ENCODE results near the gene HOXC10. TPM values are rescaled to one million over a fixed set of nuclear protein-coding genes. Genes with fewer than 3 reads are reported as not detected.

The HOXC10 gene
- total RNA-seq, 2 donors from 2014 or later, result not detected

Small RNA genes within 50 kb of the gene (microRNA-seq; reads per million reads assigned to microRNA genes)
- gene MIR196A2, result 845 to 2,120 reads per million in 2 donors
- 1.6 to 12.2 reads per million in 2 donors for gene MIR615

Other genes starting within 250 kb of the HOXC10 start
- not detected for gene CISTR, start 233.2 kb upstream of the HOXC10 start, total RNA-seq
- not detected for gene HOXC13, start 46.3 kb upstream of the HOXC10 start, total RNA-seq
- not detected for gene HOXC12, start 30.2 kb upstream of the HOXC10 start, total RNA-seq
- gene HOXC11, start 12.0 kb upstream of the HOXC10 start, total RNA-seq, result not detected
- not detected for gene HOTAIR, start 10.2 kb upstream of the HOXC10 start, total RNA-seq
- gene HOXC9, start 15.0 kb downstream of the HOXC10 start, total RNA-seq, result not detected
- gene HOXC8, start 23.8 kb downstream of the HOXC10 start, total RNA-seq, result not detected
- not detected for gene HOXC6, start 43.3 kb downstream of the HOXC10 start, total RNA-seq
- gene HOXC5, start 47.9 kb downstream of the HOXC10 start, total RNA-seq, result not detected
- gene HOXC4, start 68.7 kb downstream of the HOXC10 start, total RNA-seq, result under 1 TPM in 1 of 2 donors, not detected in 1; 0.18 TPM
- 10 to 100 TPM; 28.0 to 31.4 TPM for gene SMUG1, start 203.8 kb downstream of the HOXC10 start, total RNA-seq